Stimulated activated CD8-positive, alpha-beta memory T cell treated with anti-CD3 and anti-CD28 coated beads, Interleukin-12 subunit alpha, Interleukin-12 subunit beta, amount 100 ng/mL, for 4 hours (primary cell): ENCODE data around the gene RETREG3.
A peak's percentile ranks its signal among the peaks of the same experiment; 100 is the strongest.
"Not testable (repeated sequence)": the region's sequence is repeated elsewhere in the genome, so short reads cannot be mapped to it uniquely, and the experiment has no call there.

Source experiments
- DNase-seq: peaks from one replicate; pipeline ENCODE4 v3.0.0-alpha.2; 2020; ENCODE audit warnings: low read depth

Gene RETREG3

GRCh38 chr17:42609182-42609813, at the start of gene RETREG3, which contains the start of gene TUBG1:
Gene RETREG3 (minus strand): TSS chr17:42609374. CDS start chr17:42609324, 50 bp downstream.
Gene TUBG1 (plus strand): TSS chr17:42609683. CDS start chr17:42609738, 55 bp downstream.
- DNase-seq: peak; percentile 100

GRCh38 chr17:42657824-42658588, 48.8 kb upstream of the RETREG3 start:
- DNase-seq: no peak

GRCh38 chr17:42655528-42655927, 46.4 kb upstream of the RETREG3 start:
- no peak for DNase-seq

GRCh38 chr17:42653179-42654124, 44.3 kb upstream of the RETREG3 start:
- no peak for DNase-seq

- no peak for DNase-seq
Measured at GRCh38 chr17:42651392-42651791, 42.2 kb upstream of the RETREG3 start.

GRCh38 chr17:42647778-42648177, 38.6 kb upstream of the RETREG3 start:
- no peak for DNase-seq

- DNase-seq: no peak
Measured at GRCh38 chr17:42642336-42642735, 33.2 kb upstream of the RETREG3 start.

- DNase-seq: no peak
Measured at GRCh38 chr17:42640121-42640520, 30.9 kb upstream of the RETREG3 start.

GRCh38 chr17:42639525-42640113, 30.4 kb upstream of the RETREG3 start:
- no peak for DNase-seq

GRCh38 chr17:42632949-42633444, 23.8 kb upstream of the RETREG3 start:
- DNase-seq: no peak

- no peak for DNase-seq
Measured at GRCh38 chr17:42629411-42630009, 20.3 kb upstream of the RETREG3 start.

- not testable (repeated sequence) for DNase-seq
Measured at GRCh38 chr17:42627032-42627764, 18.0 kb upstream of the RETREG3 start.

GRCh38 chr17:42623732-42624596, 14.8 kb upstream of the RETREG3 start:
- no peak for DNase-seq

GRCh38 chr17:42623271-42623670, 14.1 kb upstream of the RETREG3 start:
- no peak for DNase-seq

- DNase-seq: not testable (repeated sequence)
Measured at GRCh38 chr17:42621987-42622386, 12.8 kb upstream of the RETREG3 start.

- no peak for DNase-seq
Measured at GRCh38 chr17:42618442-42619150, 9.4 kb upstream of the RETREG3 start.

GRCh38 chr17:42617956-42618431, 8.8 kb upstream of the RETREG3 start:
- DNase-seq: no peak

- DNase-seq: no peak
Measured at GRCh38 chr17:42613699-42614295, 4.6 kb upstream of the RETREG3 start.
